CD14-positive monocyte (primary cell): ENCODE results near the gene RAB10. TPM values are rescaled to one million over a fixed set of nuclear protein-coding genes. Genes with fewer than 3 reads are reported as not detected.

ENCODE experiments used
- polyA plus RNA-seq, 3 donors: library from polyadenylated mRNA; depleted of rRNA in 1 of 3; unstranded in 2 of 3; stranded (reverse) in 1 of 3; fragments of 300-500 nt in 2 of 3; fragments of >200 nt in 1 of 3; fragmentation: Illumina TruSeq in 2 of 3; gene quantifications; 1 replicate in 2 of 3; 2 replicates in 1 of 3; pipeline ENCODE4 v1.2.3, GENCODE V29; 2012 to 2021
- small RNA-seq: library from RNA; depleted of rRNA; stranded (forward); fragments of <200 nt; gene quantifications from one replicate; pipeline ENCODE3, GENCODE V24; 2012; ENCODE audit warnings: low read depth; ENCODE audit not compliant: insufficient read length

Gene RAB10
- polyA plus RNA-seq, 3 donors: 38.6 to 258 (median 202) TPM

Small RNAs within 50 kb of the gene (small RNA-seq; reads per million reads assigned to genes)
- gene RNU6-942P (not detected), gene UQCRHP2 (not detected)

Other genes with a start within 250 kb of the RAB10 start
- 10 to 100 TPM in 1 of 3 donors, 1 to 10 TPM in 2; 3.6 to 13.4 (median 7.1) TPM for gene ASXL2, start 155.6 kb upstream of the RAB10 start, polyA plus RNA-seq
- under 1 TPM; 0.28 to 0.97 (median 0.47) TPM for gene KIF3C, start 51.6 kb upstream of the RAB10 start, polyA plus RNA-seq
- under 1 TPM in 2 of 3 donors, not detected in 1; 0.08 to 0.09 TPM for gene GAREM2, start 139.0 kb downstream of the RAB10 start, polyA plus RNA-seq
- 100 to 1,000 TPM in 2 of 3 donors, 10 to 100 TPM in 1; 60.2 to 187 (median 155) TPM for gene HADHA, start 210.5 kb downstream of the RAB10 start, polyA plus RNA-seq
- gene HADHB, start 210.9 kb downstream of the RAB10 start, polyA plus RNA-seq: 100 to 1,000 TPM in 2 of 3 donors, 10 to 100 TPM in 1; 94.3 to 200 (median 186) TPM